GM21390 (cell line): ENCODE data around the gene HSDL2.

Source experiments
- ATAC-seq: cut with Tn5 transposase; IDR thresholded peaks from one replicate; pipeline ENCODE4 v1.9.1; 2021; ENCODE audit not compliant: unreplicated experiment

The HSDL2 gene

GRCh38 chr9:112443636-112444035 lies 63.7 kb downstream of the HSDL2 start:
- no peak for ATAC-seq

DNA sequence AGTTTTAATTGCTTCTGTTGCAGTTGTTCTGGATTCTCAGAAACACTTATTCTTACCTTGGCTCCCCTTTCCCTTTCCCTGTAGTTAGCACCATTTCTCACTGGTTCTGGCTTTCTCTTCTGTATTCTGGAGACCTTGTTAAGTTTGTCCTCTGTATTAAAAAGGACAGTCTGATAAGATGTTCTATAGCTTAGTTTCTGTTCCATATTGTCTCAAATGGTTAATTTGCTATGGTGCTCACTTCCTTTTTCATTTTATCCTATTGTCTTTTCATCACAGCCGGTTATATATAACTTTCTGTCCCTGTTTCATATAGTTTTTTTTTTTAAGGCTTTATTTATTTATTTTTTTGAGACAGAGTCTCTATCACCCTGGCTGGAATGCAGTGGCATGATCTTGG lies 65.3 kb downstream of the HSDL2 start:
- ATAC-seq: no peak

DNA sequence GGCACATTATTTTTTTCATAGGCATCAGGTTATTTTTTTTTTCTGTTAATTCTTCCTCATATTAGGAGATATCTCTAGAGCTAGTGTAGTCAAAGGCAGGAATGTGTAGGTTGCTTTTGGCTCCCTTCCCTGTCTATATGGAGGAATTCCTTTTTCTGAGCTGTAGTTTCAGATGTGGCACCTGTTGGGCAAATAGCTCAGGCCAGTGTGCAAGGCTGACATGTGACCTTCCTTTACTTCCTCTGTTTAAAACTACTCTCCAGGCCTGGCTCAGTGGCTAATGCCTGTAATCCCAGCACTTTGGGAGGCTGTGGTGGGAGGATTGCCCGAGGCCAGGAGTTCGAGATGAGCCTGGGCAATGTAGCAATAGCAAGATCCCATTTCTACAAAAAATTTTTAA lies 66.2 kb downstream of the HSDL2 start:
- no peak for ATAC-seq

DNA sequence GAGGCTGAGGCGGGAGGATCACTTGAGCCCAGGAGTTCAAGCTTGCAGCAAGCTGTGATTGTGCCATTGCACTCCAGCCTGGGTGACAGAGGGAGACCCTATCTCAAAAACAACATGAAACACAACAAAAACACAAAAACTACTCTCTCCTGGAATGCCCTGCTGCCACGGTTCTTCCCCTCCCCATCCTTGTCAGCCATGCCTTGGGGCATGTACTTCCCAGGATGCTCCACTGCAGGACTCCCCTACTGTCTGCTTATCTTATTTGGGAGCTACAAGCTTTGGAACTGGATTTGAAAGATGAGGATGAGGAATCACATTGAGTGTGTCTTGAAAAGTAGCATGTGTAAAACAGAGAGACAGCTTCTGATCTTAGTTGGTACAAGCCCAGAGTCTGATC lies 66.6 kb downstream of the HSDL2 start:
- no peak for ATAC-seq

DNA sequence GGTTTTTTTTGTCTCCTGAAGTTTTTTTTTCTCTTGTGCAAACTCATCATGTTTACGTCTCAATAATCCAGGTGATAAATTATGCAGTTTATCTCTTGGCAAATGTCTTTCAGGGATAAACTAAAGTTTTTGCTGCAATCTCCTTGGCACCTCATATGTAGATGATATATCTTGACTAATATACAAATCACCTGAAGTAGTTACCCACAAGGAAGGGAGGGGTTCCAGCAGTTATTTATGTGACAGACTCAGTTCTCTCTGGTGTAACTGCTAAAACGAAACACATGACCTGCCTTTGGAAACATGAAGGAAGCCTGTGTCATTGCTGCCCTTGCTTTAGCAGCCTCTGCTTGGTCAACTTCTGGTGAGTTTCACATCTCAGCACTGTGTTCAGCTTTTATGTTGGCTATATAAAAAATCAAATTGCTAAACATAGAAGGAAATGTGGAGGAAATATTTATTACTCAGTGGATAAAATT lies 67.4 kb downstream of the HSDL2 start:
- no peak for ATAC-seq

GRCh38 chr9:112462855-112463254 lies 82.9 kb downstream of the HSDL2 start:
- no peak for ATAC-seq

DNA sequence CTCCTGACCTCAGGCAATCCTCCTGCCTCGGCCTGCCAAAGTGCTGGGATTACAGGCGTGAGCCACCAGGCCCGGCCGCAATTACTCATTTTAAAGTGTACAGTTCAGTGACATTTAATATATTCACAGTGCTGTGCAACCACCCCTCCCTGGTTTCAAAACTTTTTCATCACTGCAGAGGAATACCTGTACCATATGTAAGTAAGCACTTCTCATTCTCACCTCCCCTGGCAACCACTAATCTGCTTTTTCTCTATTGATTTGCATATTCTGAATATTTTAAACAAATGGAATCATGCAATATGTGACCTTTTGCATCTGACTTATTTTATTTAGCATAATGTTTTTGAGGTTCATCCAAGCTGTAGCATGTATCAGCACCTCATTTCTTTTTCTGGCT lies 85.4 kb downstream of the HSDL2 start:
- ATAC-seq: no peak

DNA sequence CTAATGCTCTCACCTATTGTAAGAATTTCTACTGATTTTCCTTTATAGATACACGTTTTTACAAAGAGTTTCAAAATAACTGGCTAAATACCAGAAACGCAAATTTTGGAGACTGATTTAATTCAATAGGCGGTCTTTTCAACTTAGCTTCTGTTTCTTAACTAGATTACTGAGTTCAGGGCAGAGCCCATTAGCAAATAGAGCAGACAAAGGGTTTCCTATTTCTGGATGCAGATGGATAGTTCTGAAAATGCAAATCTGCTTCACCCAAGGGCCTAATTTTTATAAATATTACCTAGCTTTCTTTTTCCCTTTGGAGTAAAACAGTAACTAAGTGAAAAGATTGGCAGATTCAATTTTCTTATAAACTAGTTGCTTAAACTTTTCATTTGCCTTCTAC lies 93.1 kb downstream of the HSDL2 start:
- ATAC-seq: no peak

GRCh38 chr9:112473986-112474385 lies 94.1 kb downstream of the HSDL2 start:
- no peak for ATAC-seq

GRCh38 chr9:112475318-112475717 lies 95.4 kb downstream of the HSDL2 start:
- no peak for ATAC-seq

GRCh38 chr9:112477330-112477729 lies 97.4 kb downstream of the HSDL2 start:
- ATAC-seq: no peak

GRCh38 chr9:112479221-112479620 lies 99.3 kb downstream of the HSDL2 start:
- no peak for ATAC-seq

GRCh38 chr9:112484607-112485006 lies 104.7 kb downstream of the HSDL2 start:
- no peak for ATAC-seq

- ATAC-seq: no peak
Observed at GRCh38 chr9:112485574-112485973, 105.7 kb downstream of the HSDL2 start.

- peak; percentile 88 for ATAC-seq
Observed at GRCh38 chr9:112486221-112487007, 106.5 kb downstream of the HSDL2 start, which contains the start of gene KIAA1958. KIAA1958 (plus strand) TSS chr9:112486827; CDS start chr9:112574081, 87,254 bp downstream.

DNA sequence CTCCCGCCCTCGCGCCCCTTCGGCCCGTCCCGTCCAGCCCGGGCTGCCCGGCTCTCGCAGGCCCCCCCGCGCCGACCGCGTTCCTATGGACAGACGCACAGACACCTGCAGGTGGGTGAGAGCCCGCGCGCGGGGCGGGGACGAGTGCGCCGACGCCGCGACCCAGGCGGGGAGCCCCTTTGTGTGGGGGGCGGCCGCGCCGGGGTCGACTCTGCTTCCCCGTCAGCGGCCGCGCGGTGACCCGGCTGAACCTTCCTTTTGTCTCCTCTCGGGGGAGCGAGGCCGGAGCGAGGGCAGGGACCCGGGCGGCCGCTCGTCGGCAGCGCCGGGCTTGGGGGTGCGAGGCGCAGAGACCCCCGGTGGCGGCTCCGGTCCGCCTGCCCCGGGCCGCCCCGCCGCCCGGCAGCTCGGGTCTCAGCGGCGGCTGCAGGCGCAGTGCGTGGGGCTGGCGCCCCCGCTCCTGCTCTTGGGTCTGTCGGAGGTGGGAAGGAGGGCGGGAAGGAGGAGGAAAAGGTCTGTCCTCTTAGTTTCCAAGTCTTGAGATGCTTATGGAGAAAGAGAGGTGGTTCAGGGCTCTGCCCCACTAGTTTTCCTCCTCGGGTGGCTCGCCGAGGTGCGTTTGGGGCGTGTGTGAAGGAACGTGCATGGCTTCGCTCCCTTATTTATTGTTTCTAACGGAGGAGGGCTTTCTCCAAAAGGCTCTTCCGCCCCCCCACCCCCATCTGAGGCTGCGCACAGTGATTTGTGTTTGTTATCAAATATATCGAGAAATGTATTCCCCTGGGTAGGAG lies 107.3 kb downstream of the HSDL2 start:
- ATAC-seq: peak; percentile 44

DNA sequence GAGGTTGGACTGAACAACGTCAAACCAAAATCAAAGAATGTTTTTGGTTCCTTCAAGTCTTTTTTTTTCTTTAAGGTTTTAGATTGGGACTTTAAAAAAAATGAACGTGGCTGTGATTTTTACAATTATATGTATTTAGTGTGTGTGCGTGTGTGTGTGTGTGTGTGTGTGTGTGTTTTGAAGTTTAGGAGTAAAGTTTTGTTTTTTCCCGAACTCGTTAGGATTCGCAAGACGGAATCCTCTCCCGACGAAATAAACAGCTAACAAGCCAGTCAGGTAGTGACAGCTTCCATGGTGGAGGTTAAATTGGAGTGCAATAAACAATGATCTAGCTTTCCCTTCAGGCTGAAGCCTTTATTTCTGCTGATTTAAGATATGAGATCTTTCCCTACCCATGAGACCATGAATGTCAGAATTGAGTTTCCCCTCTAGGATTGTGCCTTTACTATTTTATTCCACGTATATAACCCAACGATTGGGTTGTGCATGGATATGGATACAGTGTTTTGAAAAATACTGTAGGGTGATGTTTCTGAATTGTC lies 108.0 kb downstream of the HSDL2 start:
- no peak for ATAC-seq

DNA sequence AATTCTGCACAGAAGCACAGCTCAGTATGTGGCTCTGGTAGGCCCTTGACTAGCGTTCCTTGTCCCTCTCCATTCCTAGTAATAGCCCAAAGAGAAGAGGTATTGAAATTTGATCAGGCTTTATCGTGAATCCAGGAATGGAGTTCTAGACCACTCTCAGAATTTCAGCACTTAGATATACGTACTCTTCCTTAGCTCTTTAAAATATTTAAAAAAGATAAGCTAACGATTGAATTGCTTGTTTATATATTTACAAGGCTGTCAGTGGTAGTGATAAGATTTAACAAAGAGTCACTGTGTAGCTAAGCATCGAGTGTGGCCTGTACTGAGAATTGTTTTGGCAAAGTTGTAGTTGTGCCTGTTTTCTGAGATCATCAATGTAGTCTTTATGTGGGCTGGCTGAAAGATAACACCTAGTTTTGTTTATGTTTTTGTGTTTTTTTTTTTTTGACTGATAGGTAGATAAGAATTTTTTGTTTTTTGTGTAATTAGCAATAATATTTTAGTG lies 109.2 kb downstream of the HSDL2 start:
- ATAC-seq: no peak

GRCh38 chr9:112489876-112490666 lies 110.2 kb downstream of the HSDL2 start:
- no peak for ATAC-seq

DNA sequence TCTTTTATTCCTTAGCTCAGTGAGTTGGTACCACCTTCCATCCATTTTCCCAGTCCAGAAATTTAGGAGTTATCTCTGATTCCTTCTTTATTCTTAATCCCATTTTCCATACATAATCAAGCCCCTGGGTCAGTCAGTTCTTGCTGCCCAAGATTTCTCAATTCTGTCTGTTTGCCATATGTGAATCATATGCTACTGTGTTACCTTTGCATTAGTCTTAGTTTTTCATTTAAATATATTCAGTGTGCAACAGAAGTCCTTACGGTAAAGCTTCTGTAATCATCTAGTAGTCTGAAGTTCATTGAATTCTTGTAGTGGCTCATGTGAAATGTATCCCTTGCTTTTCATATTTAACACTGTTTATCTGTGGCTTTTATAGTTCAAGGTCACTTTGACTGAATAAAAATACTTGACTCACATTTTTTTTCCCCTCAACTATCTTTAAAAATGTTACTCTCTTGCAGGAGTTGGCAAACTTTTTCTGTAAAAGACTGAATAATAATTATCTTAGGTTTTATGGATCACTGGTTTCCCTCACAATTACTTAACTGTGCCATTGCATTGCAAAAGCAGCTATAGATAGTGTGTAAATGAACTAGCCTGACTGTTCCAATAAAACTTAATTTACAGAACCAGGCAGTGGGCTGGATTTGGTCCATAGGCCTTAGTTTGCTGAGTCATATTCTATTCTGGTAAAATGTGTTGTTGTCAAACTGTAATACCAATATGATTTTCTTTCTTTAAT lies 113.7 kb downstream of the HSDL2 start:
- ATAC-seq: no peak
